ENCODE results near the gene ARPC5L. TPM values are rescaled to one million over a fixed set of nuclear protein-coding genes. Genes with fewer than 3 reads are reported as not detected.

ARPC5L gene
- total RNA-seq, 1 experiment from 2014 or later, result 47.2 TPM

GRCh38 chr9:124886866-124887492 lies 25.0 kb downstream of the ARPC5L start (continued):
- TF ChIP-seq ERG (CRISPR knock-in tag; IDR thresholded peaks at IDR 0.05) (no peak), TP53 (CRISPR knock-in tag; IDR thresholded peaks at IDR 0.05) (no peak)

GRCh38 chr9:124887832-124888231 lies 25.9 kb downstream of the ARPC5L start:
- DNase-seq (ENCODE audit: low spot score) (no peak), ATAC-seq (no peak)
- Mint-ChIP-seq H3K4me1 (peaks cover 6% of the 10 kb centered on the region), H3K27me3 (ENCODE audit: low read depth) (no peaks in the 10 kb centered on the region), H3K36me3 (peaks cover 6% of the 10 kb centered on the region), H3K4me3 (no peak overlapping the region), H3K27ac (no peak overlapping the region), H3K9me3 (no peaks in the 10 kb centered on the region)
- ChIA-PET CTCF (interaction anchor here (0.7 to 2.0 kb wide), 2 partner anchors 35 to 46 kb away, joined by 3 to 7 read pairs; partner anchors contain the start of gene WDR38), POLR2A (no interaction called here)
- TF ChIP-seq TP53 (CRISPR knock-in tag; IDR thresholded peaks at IDR 0.05), result no peak
- TF ChIP-seq AR (CRISPR knock-in tag; IDR thresholded peaks at IDR 0.05), result no peak
- no peak for TF ChIP-seq KAT7 (CRISPR knock-in tag; IDR thresholded peaks at IDR 0.05; ENCODE audit: borderline replicate concordance)
- TF ChIP-seq ATF6 (CRISPR knock-in tag; IDR thresholded peaks at IDR 0.05), result no peak
- TF ChIP-seq PRRX2 (CRISPR knock-in tag; IDR thresholded peaks at IDR 0.05), result no peak
- no peak for TF ChIP-seq ZNF281 (CRISPR knock-in tag; IDR thresholded peaks at IDR 0.05)
- no peak for TF ChIP-seq ZNF121 (CRISPR knock-in tag; IDR thresholded peaks at IDR 0.05)
- TF ChIP-seq FOXJ3 (CRISPR knock-in tag; IDR thresholded peaks at IDR 0.05; ENCODE audit: borderline replicate concordance), result no peak
- no peak for TF ChIP-seq NR3C1 (CRISPR knock-in tag; conservative IDR thresholded peaks at IDR 0.05; ENCODE audit: low read depth)
- no peak for TF ChIP-seq ZNF532 (CRISPR knock-in tag; IDR thresholded peaks at IDR 0.05; ENCODE audit: borderline replicate concordance)
- no peak for TF ChIP-seq MAX (CRISPR knock-in tag; IDR thresholded peaks at IDR 0.05)
- no peak for TF ChIP-seq ARID4B (CRISPR knock-in tag; IDR thresholded peaks at IDR 0.05; ENCODE audit: borderline replicate concordance)
- no peak for TF ChIP-seq E2F1 (CRISPR knock-in tag; IDR thresholded peaks at IDR 0.05)
